ENCODE data around the gene TBC1D13.
A peak's percentile ranks its signal among the peaks of the same experiment; 100 is the strongest.

GRCh38 chr9:128809831-128810230, 22.8 kb downstream of the TBC1D13 start:
- no peak for TF ChIP-seq SMC3 (IDR thresholded peaks at IDR 0.05; ENCODE audit: borderline replicate concordance, low read length)
- no peak for TF ChIP-seq POLR2A (IDR thresholded peaks at IDR 0.05; ENCODE audit: low read depth, low read length)
- TF ChIP-seq, protein P1, sequence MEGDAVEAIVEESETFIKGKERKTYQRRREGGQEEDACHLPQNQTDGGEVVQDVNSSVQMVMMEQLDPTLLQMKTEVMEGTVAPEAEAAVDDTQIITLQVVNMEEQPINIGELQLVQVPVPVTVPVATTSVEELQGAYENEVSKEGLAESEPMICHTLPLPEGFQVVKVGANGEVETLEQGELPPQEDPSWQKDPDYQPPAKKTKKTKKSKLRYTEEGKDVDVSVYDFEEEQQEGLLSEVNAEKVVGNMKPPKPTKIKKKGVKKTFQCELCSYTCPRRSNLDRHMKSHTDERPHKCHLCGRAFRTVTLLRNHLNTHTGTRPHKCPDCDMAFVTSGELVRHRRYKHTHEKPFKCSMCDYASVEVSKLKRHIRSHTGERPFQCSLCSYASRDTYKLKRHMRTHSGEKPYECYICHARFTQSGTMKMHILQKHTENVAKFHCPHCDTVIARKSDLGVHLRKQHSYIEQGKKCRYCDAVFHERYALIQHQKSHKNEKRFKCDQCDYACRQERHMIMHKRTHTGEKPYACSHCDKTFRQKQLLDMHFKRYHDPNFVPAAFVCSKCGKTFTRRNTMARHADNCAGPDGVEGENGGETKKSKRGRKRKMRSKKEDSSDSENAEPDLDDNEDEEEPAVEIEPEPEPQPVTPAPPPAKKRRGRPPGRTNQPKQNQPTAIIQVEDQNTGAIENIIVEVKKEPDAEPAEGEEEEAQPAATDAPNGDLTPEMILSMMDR (IDR thresholded peaks at IDR 0.05 in 2 of 3, conservative IDR thresholded peaks at IDR 0.05 in 1 of 3; ENCODE audit: control insufficient read depth in 2 of 3, extremely low read depth in 1 of 3, insufficient read depth in 1 of 3, low read depth in 3 of 3, low read length in 3 of 3), result 0 out of 6 replicates have a peak, but pooled peaks of 1 of the 3 experiments have one; percentile 6
- no peak for TF ChIP-seq CEBPZ (IDR thresholded peaks at IDR 0.05; ENCODE audit: low read depth, low read length)
- no peak for TF ChIP-seq ELK1 (IDR thresholded peaks at IDR 0.05; ENCODE audit: low read depth, low read length)
- no peak for TF ChIP-seq TCF12 (IDR thresholded peaks at IDR 0.05; ENCODE audit: low read depth, low read length)
- no peak for TF ChIP-seq FOS (IDR thresholded peaks at IDR 0.05; ENCODE audit: borderline replicate concordance, extremely low read depth, insufficient read length)
- TF ChIP-seq FOXM1 (IDR thresholded peaks at IDR 0.05; ENCODE audit: low read depth, low read length), result no peak
- TF ChIP-seq NRF1 (conservative IDR thresholded peaks at IDR 0.05; ENCODE audit: low read depth, low read length), result no peak
- TF ChIP-seq MXI1 (IDR thresholded peaks at IDR 0.05; ENCODE audit: low read depth, low read length), result no peak
